Measurements from ENCODE around the gene GSTM1.
A peak's percentile ranks its signal among the peaks of the same experiment; 100 is the strongest.

Gene GSTM1

DNA sequence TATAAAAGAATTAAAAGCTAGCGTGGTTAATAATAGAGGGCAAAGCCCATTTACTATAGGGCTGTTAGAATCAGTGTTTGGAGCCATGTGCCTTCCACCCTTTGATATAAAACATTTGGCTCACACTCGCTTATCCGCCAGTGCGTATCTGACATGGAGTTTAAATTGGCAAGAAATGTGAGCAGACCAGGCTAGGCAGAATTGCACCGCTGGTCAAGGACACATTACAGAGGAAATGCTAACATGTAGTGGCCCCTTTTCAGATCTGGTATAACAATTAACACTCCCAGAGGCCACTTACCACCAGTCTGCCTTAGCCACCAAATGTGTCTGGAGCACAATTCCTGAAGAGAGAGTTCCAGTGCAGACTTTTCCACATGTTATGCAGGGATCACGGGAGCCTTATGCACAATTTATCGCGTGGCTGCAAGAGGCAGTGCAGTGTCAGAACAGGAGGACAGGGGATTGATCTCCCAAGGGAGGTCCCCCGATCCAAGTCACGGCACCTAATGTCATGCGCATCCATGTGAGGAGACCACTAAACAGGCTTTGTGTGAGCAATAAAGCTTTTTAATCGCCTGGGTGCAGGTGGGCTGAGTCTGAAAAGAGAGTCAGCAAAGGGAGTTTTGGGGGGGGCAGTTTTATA is 39.2 kb downstream of the GSTM1 start:
- no peak for DNase-seq (ENCODE audit: low read depth in 2 of 2)

- DNase-seq (ENCODE audit: low read depth in 2 of 2): no peak
Measured at GRCh38 chr1:109728870-109729269, 41.3 kb downstream of the GSTM1 start.

- no peak for DNase-seq (ENCODE audit: low read depth in 2 of 2)
Measured at GRCh38 chr1:109730666-109731065, 43.0 kb downstream of the GSTM1 start.

DNA sequence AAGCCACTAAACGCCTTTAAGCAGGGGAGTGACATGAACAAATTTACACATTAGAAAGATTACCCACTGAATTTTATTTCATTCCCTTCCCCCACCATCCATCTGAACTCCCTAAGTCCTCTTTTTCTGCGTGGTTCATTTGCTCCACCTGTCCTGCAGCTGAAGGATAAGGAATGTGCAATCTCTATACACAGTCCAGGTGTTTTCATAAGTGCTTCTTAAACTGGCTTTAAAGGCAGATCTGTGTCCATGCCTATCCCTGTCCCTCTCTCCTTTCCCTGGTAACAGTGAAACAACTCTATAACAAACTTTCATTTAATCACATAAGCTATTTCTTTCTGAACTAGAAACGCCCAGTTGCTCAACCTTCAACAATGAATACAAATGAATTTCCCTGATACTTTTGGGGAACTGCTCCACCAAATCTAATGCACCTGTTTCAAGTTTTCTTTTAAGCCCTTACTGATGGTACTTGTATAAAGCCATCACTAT is 44.8 kb downstream of the GSTM1 start:
- DNase-seq (ENCODE audit: low read depth in 2 of 2): no peak

DNA sequence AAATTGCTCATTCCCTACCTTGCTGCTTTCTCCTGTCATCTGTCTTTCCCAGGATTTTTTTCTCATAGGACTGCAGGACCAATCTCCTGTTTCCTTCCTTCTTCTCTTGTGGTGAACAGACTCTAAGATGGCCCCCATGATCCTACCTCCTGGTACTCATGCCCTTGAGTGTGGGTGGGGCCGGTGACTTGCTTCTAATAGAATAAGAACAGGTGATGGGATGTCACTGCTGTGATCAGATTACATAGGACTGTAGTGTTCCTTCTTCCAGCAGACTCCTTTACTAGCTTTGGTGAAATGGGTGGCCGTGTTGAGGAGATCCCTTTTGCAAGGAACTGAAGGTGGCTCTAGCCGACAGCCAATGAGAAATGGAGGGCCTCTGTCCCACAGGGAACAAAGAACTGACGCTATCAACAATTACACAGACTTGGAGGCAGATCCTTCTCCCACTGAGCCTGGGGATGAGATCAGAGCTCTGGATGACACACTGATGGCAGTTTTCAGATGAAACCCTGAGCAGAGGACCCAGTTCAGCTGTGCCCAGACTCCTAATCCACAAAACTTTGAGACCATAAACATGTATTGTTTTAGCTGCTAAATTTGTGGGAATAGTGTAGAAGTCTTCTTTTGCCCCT is 45.7 kb downstream of the GSTM1 start:
- DNase-seq (ENCODE audit: low read depth in 2 of 2): no peak

GRCh38 chr1:109739738-109740614 is 52.4 kb downstream of the GSTM1 start:
- DNase-seq (ENCODE audit: low read depth in 2 of 2): peak; percentile 68 to 70

DNA sequence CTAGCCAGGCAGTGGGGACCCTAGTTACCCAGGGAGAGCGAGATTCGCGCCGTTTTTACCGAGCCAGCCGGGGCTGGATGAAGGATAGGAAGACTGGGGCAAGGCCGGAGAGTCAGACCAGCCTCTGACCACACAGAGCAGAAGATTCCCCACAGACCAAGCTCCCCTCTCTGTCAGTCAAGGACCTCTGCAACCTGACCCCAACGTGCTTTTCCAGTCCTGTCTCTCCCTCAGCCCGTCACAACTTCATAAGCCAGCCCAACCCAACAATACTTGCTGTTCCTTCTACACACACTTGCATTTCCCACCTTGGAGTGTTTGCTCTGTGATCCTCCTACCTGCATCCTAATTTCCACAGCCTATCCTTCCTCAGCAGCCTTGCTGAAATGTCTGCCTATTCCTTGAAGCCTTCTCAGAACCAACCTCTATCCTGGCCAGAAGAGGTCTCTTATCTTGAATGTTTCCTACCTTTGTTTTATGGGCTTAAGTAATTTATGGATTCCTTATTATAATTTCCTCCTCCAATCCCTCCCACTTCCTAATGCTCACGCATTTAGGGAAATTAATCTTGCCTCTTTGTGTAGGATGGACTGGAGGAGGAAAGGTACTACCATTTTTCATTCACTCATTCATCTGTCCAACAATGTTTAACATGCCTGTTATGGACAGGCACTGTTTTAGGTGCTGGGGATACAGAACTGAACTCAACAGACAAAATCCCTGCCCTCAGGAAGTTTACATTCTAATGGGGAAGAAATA is 53.2 kb downstream of the GSTM1 start, which contains the start of gene GSTM3:
Gene GSTM3 (minus strand): TSS at position 424 of the 759 bp plus-strand sequence. CDS start 751 bp downstream, outside the sequence.
- no peak for DNase-seq (ENCODE audit: low read depth in 2 of 2)
